ENCODE results near the gene FLRT2.

FLRT2 gene

DNA sequence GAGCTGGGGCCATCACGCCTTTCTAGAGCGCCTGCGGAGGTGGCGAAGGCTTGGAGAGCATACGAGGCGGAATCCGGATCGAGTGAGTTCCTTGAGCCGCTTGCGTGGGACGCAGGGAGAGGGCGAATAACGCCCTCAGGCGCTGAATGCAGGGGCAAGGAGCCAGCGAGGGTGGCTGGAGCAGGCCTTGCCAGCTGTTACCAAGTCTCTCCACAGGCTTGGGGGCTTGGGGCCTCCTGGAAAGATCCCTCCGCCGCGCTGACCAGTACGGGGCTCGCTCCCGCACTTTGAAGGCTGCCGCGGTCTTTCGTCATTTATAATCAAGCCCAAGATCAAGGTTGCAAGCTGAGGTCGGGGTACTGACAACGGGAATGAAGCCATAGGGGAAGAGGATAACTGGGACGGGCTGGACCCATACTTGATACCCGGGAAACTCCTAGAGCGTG lies 1.2 kb downstream of the FLRT2 start:
- no peak for DNase-seq (ENCODE audit: low read depth, low spot score)

DNA sequence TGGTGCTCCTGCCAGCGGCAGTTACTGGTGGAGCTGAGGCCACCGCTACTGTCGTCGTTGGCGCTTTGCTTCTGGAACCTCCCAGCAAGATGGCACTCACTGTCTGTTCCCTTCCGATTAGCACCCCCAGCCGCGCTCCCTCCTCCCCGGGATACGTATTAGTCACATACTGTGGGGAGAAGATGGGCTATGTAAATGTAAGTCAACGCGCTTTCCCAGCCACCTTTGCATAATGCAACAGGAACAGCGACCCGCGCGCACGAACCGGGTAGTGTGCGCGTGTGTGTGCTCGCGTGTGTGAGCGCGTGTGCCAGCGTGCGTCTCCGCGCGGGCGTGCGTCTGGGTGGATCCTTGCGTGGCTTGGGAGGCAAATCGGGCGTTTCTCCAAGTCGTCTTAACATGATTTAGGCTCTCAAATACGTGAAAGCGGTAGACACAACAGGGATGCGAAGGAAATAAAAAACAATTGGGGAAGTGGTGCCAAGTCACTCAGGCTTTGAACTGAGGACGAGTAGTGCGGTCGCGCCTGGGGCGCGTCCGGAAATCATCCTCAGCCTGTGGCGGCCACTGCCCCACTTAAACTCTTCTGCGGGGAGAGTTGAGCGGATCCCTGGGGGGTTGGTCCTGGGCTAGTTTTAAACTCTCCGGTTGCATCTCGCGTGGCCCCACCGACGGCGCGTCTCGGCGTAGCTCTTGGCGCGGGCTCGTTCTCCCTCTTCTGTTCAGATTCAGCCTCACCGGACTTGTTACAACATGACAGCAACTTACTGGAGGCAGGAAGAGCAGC lies 1.8 kb downstream of the FLRT2 start:
- DNase-seq (ENCODE audit: low read depth, low spot score) = no peak

DNA sequence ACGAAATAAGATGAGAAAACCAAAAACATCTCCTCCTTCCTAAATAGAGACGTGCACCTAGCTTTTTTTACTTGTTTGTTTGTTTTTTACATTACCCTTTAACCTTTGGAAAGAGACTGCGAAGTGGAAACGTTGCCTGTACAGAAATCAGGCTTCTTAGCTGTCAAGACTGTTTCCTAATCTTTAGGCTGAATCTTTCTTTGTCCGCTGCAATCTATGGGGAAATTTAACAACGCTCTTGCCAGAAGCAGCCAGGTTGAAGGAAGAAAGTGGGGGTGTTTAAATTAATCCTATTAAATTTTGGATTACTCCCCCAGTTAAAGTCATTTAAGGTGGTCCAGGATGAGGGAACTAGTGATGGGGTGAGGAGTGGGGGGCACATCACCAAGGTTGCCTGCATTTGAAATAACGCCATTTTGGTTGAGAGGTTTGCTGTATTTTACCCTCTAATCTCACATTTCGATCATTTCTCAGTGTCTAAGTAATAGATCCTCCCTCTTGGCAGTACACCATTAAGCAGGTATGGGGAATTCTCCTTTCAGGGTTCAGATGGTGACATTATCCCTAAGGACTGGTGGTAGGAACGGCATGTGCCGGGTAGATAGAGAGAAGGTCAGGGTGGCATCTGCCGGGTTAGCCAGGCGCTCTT lies 2.6 kb downstream of the FLRT2 start:
- no peak for DNase-seq (ENCODE audit: low read depth, low spot score)

DNA sequence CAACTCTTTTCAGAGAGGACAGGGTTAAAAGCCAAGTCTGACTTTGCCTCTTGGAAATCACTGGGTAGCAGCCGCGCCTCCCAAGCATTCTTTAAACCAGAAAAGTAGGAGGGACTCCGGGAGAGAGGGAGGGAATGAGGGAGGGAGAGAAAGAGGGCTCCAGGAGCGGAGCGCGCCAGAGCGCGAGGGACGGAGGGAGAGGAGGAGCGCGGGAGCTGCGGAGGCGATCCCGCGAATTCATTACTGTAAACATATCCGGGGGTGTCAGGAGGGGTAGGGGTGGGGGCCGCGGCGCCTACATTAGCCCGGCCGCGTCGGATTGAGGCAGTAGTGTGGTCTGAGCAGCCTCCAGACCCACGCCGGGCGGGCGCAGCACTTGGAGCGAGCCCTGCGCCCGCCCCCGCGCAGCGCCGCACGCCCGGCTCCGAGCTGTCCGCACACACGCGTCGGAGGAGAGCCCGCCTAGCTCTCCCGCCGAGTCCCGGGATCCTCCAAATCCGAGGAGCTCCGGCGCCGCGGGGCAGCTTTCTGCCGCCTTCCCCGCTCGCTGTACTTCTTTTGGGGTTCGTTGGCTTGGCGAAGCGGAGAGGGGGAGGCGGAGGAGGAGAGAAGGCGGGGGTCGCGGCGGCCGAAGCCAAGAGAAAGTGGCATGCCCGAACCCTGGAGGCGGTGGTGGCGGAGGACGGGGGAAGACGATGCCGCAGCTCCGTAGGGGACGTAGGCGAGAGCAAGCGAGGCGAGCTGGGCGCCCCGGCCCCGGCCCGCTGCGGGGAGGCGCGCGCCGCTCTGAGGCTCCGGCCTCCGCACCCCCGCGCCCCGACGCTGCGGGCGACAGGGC lies 3.3 kb downstream of the FLRT2 start:
- DNase-seq (ENCODE audit: low read depth, low spot score) = no peak

DNA sequence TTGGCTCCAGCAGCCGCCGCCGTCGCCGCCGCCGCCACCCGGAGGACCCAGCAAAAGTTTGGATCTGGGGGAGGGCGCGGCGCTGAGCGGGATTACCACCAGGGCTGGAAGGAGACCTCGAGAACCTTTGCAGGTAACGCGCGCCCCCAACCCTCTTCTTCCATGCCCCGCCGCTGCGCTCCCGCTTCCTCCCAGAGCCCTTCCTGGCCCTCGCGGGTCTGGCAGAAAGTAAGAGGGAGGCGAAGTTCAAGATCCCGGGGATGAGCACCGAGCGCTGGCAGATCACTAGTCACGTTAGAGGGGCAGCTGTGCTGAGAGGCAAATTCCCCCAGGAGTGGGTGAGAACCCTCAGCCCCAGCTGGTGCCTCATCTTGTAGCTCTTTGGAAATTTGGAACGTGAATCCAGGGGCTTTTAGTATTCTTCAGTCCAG lies 3.9 kb downstream of the FLRT2 start:
- DNase-seq (ENCODE audit: low read depth, low spot score) = no peak

DNA sequence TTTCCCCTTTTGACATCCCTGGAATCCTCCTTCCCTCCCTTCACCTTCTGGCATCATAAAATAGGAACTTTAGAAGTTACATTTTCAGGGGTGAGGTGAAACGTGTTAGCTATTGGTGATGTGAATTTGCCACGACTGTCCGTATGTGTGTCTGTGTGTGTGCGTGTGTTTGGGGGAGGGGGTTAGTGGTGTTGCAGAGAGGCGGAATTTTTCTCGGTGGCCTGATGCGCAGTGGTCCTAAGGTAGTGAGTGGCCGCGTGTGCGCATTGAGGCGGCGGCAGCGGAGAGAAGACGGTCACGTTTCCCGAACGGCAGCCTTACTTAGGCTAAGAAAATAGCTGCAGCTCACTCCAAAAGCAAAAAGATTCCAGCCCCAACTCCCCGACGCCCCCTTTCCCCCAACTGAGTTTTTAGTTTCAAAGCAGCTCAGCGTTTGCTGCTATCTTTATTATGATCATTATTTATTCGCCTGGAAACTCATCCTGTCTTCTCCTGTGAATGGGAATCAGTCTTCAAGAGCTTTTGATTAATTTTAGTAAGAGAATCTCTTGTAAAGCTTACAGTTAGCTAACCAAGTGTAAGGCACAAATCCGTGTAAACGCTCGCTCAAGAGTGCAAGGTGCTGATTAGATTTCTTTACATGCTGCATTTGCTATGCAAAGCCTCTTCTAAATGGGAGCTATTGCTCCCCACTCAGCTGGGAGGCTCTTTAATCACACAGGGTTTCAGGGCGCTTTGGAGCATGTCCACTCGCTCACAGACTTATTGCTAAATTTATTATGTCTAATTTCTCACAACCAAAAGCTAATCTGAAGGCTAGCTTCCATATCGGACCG lies 4.7 kb downstream of the FLRT2 start:
- DNase-seq (ENCODE audit: low read depth, low spot score) = no peak

DNA sequence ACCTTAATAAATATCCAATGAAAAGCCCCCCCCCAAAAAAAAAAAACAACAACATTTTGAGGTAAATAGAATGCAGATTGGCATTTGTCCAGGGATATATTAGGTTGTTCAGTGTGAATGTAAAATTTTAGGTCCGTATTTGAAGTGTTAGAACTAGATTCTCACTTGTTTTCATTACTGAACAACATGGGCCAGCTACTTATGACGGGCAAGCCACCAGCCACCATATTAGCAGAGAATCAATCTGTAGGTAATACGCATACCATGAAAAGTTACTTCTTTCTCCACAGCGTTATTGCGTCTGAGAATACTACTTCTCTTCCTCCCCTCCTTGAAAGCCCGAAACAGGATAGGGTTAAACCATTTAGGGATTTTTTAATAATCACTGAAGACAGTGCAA lies 5.4 kb downstream of the FLRT2 start:
- no peak for DNase-seq (ENCODE audit: low read depth, low spot score)

DNA sequence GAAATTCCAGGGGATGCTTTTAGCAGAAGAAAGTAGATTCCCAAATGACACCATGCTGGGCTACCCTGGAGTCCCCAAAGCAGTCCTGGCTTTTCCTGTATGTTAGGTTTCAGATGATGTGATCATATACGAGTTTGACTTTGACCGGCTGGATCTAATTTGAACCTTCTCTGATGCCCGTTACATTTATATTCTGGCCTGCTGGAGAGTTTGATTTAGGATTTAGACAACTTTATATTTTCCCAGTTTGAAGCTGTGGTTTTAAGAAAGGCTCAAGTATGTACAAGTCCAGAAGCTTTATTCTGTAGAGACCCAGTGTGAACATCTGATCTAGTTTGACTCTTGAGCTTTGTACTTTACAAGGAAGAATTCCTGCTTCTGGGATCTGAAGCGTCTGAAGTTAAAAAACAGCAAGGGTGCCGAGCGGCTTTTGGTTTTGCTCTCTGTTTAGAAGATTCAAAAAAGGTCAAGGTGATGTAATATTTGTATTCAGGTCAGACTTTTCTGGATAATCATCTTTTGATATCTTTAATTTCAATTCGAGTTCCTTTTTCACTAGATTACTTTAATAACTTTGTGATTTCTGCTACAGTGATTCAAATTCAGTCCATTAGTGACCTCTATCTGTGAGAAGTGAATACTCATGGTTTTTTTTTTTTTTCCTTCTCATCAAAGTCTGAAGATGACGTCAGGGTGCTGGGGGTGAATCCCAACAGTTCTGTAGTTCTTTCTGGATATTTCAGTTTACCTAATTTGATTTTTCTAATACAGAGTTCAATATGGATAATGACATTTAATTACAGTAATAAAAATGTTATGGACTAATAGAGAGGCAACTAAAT lies 6.3 kb downstream of the FLRT2 start:
- no peak for DNase-seq (ENCODE audit: low read depth, low spot score)

DNA sequence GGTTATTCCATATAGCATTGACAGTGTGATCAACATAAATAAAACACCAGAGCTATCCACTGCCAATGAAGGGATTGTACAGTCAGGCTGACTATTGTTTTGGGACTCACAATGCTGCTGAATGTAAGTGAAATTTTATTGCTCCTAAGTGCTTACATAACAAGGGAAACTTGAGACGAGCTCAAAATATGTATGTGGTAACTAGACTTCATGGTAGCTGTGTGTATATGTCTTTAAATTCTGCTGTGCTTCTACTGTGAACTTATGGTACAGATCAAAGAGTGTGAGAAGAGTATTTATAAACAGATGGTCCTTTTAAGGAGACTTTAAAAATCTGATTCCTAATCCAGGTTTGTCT lies 6.9 kb downstream of the FLRT2 start:
- DNase-seq (ENCODE audit: low read depth, low spot score) = no peak

DNA sequence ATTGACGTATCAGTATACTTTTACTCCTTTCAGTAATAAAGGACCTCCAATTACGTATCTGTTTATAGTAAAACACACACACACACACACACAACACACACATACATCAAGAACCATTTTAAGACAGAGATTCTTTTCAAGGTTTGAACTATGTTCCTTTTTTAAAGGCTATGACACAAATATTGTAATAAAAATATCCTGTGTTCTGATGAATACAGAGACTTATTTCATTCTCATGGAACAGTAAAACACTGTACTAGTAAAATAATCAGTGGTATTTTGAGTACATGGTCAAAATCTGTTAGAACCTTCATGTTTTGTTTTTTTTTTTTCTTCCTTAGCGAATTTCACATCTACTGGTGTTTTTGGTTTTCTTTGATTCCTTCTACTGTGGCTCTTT lies 7.6 kb downstream of the FLRT2 start:
- DNase-seq (ENCODE audit: low read depth, low spot score) = no peak

DNA sequence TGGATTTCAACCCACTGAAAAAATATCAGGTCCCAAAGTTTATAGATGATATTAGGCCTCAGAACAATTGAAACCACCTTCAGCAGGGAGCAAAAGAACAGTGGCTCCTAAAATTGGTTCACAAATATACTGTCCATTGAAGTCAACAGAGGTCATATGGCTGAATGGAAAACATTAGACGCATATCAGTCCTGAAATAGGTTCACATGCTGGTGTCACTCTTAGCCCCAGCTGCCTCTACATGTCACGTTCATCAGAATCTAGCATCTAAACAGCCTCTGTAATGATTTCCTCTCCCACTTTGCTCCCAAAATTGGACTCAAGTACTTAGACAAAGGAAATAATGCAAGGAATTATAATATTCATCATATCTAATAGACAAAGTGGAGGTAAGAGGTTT lies 8.7 kb downstream of the FLRT2 start:
- no peak for DNase-seq (ENCODE audit: low read depth, low spot score)

DNA sequence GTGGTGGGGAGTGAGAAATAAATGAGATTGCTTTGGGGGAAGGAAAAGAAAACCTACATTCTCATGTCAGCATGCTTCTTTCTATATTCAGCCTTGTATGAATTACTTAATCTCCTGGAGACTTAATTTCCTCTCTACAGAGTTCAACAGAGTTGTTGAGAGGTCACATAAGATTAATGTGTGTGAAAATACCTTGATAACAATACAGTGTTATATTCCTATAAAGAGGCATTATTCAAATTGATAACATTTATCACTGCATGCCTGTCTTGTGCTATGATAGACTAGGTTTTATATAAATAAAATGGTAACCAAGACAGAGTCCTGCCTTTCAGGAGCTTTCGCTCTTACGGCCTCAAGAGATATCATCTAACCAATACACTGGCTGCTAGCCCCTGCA lies 9.6 kb downstream of the FLRT2 start:
- no peak for DNase-seq (ENCODE audit: low read depth, low spot score)

DNA sequence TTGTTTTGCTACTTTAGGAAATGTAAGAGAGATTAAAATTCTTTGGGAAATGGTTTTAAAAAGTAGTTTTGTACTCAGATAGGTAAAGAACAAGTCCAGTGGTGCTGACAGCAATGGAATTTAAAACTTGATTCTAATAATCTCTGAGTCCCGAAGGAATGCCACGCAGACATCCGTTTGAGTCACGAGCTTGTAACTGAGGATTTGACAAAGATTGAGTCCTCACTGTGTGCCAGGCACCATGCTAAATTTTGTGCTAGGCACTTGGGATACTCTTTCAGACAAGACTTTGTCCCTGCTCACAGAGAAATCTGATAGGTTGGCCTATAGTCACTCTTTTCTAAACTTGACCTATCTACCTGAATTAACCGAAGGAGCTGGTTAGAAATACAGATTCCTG lies 12.7 kb downstream of the FLRT2 start:
- DNase-seq (ENCODE audit: low read depth, low spot score) = no peak

DNA sequence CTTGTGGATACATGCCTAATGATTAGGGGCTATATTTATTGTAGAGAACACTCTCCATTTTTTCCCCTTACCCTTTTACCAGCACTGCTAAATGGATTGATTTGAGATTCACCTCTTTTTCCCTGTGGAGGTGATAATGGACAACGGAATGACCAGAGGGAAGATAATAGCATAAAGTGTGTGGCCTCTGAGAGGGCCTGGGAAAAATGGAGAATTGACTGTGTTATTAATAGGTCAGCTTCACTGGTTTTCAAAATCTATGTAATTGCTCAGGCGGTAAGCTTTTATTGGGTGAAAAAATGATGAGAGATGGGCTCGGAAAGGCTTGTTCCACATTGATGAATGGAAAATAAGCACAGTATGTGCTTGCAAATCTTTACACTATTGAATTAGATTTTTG lies 15.8 kb downstream of the FLRT2 start:
- DNase-seq (ENCODE audit: low read depth, low spot score) = no peak

DNA sequence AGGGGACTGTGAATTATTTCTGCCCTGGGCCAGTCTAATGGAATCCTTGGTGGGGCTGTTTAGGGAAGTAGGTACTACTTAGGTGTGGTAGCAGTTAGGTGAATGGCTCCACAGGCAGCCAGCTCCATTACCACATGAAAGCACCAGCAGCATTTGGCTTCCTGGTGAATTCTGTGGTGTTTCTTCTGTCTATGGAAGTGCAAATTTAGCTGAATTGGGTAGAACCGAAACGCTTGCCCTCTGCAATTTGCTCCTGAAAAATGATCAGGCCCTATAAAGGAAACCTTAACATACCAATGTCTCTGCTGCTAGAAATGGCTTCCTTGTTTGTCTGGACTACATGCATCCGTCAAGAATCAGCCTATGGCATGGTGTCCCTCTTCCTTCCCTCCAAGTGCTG lies 16.4 kb downstream of the FLRT2 start:
- DNase-seq (ENCODE audit: low read depth, low spot score) = no peak

DNA sequence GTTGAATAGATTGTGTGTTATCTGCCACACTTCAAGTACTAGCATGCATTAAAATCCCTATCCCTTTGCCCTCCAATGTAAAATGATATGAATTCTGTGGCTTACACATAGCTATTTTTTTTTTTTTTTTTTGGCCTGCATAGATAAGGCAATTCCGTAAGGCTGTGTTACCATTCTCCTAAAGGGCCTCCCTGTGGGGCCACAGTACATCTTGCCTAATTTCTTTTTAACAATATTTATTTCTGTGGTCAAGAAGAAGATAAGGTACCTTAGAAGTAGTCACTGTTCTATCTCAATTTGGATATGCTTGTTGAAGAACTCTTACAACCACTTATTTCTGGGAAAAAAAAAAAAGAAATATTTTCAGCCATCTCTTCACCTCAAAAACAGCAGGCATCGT lies 19.8 kb downstream of the FLRT2 start:
- no peak for DNase-seq (ENCODE audit: low read depth, low spot score)

DNA sequence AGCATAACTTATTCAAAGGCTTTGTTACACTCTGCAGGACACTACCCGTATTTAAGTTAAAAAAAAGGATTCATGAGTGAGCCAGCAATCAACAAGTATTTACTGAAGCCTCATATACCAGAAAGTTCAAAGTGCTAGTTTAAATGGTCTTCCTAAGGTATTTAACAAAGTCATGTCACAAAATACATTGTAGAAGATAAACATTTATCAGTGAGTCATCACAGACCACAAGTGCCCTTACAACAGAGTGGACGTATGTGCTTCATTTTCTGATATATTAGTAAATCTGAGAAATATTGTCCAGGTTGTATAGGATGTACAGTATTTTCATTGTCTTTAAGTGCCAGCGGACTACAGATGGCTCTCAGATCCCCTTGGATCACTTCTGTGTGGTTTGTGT lies 24.2 kb downstream of the FLRT2 start:
- no peak for DNase-seq (ENCODE audit: low read depth, low spot score)

DNA sequence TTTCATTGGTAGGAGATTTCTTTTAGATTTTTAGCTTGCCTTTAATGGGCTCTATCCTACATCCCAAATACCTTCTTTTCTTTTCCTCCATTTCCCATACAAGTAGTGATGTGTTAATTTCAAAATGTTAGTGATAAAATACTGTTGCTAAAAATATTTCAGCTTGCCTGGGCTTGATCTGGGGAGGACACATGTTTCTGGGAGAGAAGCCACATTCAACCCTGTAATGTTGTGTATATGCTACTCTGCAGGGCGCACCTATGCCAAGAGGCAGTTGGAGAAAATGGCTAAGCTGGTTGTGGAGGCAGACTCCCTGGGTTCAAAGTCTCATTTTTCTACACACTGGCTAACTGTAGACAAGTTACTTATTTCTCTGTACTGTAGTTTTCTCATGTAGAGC lies 26.3 kb downstream of the FLRT2 start:
- DNase-seq (ENCODE audit: low read depth, low spot score) = no peak

DNA sequence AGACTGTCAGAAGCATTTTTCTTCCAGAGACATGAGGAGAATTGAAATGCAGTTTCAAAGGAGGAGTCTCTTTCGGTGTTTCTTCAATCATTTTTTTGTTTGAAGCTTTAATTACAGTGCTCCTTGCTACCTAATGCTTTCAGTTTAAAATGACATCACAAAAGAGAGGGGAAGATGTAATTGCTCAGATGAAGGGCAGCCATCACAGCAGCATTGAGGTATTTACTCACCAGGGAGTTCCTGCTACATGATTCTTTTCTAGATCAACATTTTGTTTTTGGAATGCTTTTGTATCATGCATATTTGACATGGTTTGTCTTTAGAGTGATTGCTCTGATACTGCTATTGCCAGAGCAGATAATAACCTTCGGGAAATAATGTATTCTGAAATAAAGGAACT lies 28.6 kb downstream of the FLRT2 start:
- no peak for DNase-seq (ENCODE audit: low read depth, low spot score)

DNA sequence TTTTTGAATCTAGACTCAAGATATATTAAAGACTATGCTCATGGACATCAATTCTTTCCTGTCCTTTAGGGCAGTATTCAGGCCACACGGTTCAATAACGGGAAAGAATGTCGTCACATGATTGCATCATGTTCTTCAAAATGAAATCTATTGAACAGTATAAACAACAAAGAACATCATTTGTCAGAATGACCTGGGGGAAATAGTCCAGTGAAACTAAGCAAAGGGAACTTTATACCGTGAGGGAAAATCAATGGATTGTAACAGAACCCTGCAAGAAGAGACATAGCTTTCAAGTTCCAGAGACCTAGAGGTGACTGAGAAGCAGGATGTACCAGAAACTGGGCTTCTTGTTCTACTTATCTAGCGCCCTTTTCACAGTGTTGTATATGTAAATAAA lies 32.7 kb downstream of the FLRT2 start:
- no peak for DNase-seq (ENCODE audit: low read depth, low spot score)

Measured in smooth muscle cell of the brain vasculature (primary cell).